GF-D8 (cell line): Measurements from ENCODE around the gene CUL4A.

Source experiments
- DNase-seq: peaks from one replicate; lab custom pipeline; 2025; lab: John Stamatoyannopoulos, UW

CUL4A gene

GRCh38 chr13:113208421-113209335, 735 bp upstream of the CUL4A start, which contains the start of gene PCID2:
PCID2 (minus strand) TSS chr13:113208669; CDS start chr13:113208634, 35 bp downstream.
- peak; percentile 63 for DNase-seq

GRCh38 chr13:113209759-113210421, 477 bp downstream of the CUL4A start:
- DNase-seq, result peak; percentile 30

GRCh38 chr13:113210833-113211232, 1.4 kb downstream of the CUL4A start:
- DNase-seq, result peak; percentile 61

- DNase-seq, result no peak
These were observed 2.4 kb downstream of the CUL4A start for GRCh38 chr13:113211774-113212173.

- no peak for DNase-seq
These were observed 7.0 kb downstream of the CUL4A start for GRCh38 chr13:113216254-113217048.

- no peak for DNase-seq
These were observed 9.2 kb downstream of the CUL4A start for GRCh38 chr13:113218586-113218985.

- DNase-seq, result no peak
These were observed 10.0 kb downstream of the CUL4A start for GRCh38 chr13:113219256-113219940.

- no peak for DNase-seq
These were observed 10.8 kb downstream of the CUL4A start for GRCh38 chr13:113220141-113220598.

GRCh38 chr13:113220877-113221276, 11.5 kb downstream of the CUL4A start:
- DNase-seq, result no peak

GRCh38 chr13:113223070-113223469, 13.7 kb downstream of the CUL4A start:
- DNase-seq, result no peak

GRCh38 chr13:113224486-113224885, 15.1 kb downstream of the CUL4A start:
- DNase-seq, result no peak

- no peak for DNase-seq
These were observed 16.1 kb downstream of the CUL4A start for GRCh38 chr13:113225515-113225914.

- no peak for DNase-seq
These were observed 17.5 kb downstream of the CUL4A start for GRCh38 chr13:113226873-113227450.

- DNase-seq, result no peak
These were observed 19.7 kb downstream of the CUL4A start for GRCh38 chr13:113229161-113229560.

GRCh38 chr13:113229791-113230190, 20.4 kb downstream of the CUL4A start:
- no peak for DNase-seq

- no peak for DNase-seq
These were observed 22.1 kb downstream of the CUL4A start for GRCh38 chr13:113231306-113232207.

- no peak for DNase-seq
These were observed 23.0 kb downstream of the CUL4A start for GRCh38 chr13:113232208-113233003.

- DNase-seq, result no peak
These were observed 23.7 kb downstream of the CUL4A start for GRCh38 chr13:113233101-113233500.

- no peak for DNase-seq
These were observed 29.1 kb downstream of the CUL4A start for GRCh38 chr13:113238536-113238935.
